NAMALWA (cell line): ENCODE results near the gene BCL7B.
A peak's percentile ranks its signal among the peaks of the same experiment; 100 is the strongest.
"Not testable (repeated sequence)": the region's sequence is repeated elsewhere in the genome, so short reads cannot be mapped to it uniquely, and the experiment has no call there.

Source experiments
- DNase-seq: peaks from one replicate; pipeline ENCODE4 v3.0.0-alpha.2; 2015; ENCODE audit warnings: low spot score

The BCL7B gene

GRCh38 chr7:73572767-73573186, 15.3 kb upstream of the BCL7B start:
- no peak for DNase-seq

DNA sequence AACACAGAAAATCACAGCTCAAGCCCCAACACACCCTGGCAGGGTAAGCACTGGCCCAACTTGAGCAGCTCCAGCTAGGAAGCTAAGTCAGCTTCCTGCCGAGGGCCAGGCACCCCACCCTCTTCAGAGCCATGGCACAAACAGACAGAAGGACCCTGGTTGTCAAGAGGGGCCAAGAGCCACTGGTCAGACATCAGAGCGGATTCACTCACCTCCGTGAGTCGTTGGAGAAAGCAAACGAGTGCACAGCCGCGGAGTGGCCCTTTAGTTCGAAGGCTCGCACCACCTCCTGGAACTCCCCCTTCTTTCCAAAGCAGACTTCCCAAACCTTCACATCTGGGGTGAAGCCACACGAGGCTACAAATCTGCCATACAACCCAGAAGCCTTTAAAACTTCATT, 13.5 kb upstream of the BCL7B start:
- DNase-seq: no peak

DNA sequence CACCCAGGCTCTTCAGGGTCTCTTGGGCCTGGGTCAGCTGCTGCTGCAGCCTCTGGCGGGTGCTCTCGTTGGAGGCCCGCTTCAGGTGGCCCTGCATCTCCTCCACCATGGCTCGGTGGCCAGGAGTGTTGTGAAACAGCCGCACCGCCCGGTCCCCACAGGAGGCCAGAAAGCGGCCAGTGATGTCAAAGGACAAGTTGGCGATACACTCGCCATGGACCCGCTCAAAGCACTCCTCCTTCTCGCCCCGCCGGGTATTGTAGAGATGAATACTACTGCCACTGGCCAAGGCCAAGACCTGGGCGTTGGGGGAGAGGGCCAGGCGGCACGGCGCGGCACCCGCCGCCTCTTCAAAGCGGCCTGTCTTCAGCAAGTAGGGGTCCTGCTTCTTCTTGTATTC, 13.0 kb upstream of the BCL7B start:
- DNase-seq: no peak

DNA sequence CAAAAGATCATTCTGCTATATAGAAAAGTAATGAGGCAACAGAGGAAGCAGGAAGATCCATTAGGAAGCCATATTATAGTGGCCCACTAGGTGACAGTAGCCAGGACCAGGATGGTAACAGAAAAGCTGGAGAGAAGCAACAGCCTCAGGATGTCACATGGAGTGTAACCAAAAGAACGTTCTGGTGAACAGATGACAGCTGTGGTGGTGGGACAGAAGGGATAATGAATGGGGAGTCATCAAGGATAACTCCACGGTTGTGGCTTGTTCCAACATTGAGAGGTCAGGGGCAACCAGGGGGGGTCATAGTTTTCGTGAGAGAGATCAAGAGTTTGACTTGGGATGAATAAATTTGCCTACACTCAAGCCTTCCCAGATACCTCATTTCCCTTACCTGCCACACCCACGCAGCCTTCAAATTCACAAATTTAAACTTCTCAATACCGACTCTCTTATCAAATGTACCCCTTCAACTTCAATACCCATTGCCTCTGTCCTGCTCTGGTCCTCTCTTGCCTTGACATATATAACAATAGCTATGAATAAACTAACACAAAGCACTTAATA, 11.6 kb upstream of the BCL7B start:
- no peak for DNase-seq

DNA sequence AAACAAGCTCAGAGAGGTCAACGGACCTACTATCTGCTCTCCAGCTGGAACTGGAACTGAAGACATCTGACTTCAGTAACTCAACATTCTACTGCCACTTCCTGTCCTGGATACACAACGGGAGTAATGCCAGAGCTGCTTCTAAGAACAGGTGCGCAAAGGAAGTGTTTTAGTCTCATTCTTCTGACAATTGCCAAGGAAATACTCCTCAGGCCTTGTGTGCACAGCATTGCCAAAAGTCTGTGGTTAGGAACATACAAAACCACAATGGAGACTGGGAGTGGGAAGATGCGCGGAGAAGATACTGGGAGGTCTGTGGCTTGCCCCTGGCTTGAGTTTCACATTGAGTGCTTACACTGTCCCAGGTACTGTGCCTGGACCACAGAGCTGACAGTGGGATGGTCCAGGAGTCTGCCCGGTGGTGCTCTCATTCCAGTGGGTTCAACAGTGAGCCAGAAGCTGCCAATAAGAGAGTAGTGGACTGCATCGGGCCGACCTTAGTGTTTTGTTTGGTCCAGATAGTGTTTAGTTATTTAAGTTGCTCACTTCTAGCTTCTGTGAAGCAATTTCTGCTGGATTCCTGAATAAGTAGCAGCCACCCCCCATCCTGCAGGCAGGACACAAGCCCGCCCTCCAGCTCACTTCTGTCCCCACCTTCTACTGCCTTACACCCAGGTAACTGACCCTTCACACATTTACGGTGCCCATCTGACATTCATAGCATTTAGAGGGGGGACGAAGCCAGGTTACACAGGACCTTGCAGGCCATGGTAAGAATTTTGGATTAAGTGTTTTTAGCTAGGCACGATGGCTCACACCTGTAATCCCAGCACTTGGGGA, 10.6 kb upstream of the BCL7B start:
- DNase-seq: no peak

DNA sequence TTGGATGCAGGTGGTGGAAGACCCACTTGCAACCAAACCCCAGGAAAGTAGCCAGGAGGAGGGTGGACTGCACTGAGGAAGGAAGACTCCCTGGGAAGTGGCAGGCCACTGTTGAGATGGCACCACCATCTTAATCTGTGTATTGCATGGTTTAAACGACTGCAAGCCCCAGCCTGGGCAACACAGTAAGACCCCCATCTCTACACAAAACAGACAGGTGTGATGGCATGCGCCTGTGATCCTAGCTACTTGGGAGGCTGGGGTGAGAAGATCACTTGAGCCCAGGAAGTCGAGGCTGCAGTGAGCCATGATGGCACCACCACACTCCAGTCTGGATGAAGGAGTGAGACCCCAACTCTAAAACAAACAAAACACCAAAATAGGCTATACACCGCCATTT, 9.7 kb upstream of the BCL7B start:
- DNase-seq: no peak

GRCh38 chr7:73566431-73566830, 8.9 kb upstream of the BCL7B start:
- DNase-seq: not testable (repeated sequence)

DNA sequence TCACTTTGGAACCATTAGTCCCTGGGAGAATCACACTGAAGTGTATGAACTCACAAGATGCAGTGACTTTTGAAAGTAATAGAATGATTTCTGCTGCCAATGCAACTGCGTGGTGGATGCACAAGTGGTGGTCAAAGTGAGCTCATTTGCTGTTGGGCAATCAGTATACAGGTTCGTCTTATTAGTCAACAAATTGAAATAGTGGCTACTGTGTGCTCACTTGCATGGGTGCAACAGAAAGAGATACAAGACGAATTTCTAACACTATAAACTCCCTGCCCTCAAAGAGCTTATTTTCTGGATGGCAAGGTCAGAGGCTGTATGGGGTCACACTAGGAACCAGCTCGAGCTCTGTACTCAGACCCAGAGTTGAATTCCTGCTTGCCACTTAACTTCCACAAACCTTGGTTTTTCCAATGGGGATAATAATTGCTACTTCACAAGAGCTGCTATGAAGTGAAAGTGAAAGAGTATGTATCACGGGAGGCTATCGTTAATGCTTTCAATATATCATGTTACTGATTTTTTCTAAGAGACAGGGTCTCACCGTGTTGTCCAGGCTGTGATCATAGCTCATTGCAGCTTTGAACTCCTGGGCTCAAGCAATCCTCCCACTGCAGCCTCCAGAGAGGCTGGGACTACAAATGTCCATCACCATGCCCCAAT, 8.3 kb upstream of the BCL7B start:
- DNase-seq: no peak

DNA sequence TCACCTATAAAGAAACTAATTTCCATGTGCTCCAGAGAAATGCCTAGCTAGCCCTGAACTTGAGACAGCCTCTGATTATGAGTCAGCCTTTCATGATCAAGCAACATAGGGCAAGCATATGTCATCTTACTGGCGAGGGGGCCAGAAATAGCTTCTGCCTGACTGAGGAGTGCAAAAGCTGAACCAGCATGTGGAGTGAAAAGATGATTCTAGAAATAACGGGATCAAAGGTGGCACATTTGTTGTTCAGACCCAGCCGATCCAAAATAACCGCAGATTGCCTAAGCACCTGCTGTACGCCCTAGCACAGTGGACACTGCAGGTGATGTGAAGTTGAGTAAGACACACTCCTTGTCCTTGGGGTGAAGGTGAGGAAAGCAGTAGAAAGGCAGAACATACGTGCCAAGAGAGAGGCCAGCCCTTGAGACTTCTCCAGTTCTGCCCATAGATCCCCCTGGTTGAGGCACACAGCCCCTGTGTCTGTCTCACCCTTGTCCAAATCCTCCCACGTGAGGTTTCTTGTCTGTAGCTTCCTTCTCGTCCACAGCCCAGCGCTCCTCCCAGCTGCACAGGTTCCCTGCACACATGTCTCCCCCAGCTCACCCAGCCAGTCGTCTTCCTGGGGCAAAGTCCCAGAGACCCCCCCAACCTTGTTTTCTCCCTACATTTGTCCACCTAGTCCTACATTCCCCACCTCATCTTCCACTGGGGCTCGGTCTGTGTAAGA, 2.8 kb upstream of the BCL7B start:
- DNase-seq: peak; percentile 44

DNA sequence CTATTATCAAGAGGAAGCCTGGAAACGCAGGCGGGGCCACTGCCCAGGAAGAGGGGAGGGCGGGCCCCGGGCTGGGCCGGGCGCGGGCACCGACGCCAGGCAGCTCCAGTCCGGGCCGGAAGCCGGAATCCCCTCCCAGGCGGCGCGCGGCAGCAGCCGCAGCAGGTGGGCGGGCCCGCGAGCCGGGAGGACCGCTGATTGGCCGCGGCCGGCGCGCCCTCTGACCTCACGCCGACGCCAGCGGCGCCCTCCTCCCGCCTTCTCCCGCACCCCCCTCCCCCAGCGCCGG, 438 bp downstream of the BCL7B start:
- DNase-seq: peak; percentile 96

GRCh38 chr7:73556208-73557107, 1.0 kb downstream of the BCL7B start:
- DNase-seq: no peak

- no peak for DNase-seq
These were observed 2.0 kb downstream of the BCL7B start for GRCh38 chr7:73555411-73555982.

DNA sequence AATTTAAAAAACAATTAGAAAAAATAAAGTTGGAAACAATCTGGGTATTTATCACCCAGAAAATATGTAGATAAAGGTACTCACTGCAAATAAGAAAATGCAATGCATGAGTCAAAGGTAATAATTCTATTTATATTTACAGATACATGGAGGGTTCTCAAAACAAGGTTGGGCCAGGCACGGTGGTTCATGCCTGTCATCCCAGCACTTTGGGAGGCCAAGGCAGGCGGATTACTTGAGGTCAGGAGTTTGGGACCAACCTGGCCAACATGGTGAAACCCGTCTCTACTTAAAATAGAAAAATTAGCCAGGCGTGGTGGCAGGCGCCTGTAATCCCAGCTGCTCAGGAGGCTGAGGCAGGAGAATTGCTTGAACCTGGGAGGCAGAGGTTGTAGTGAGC, 7.4 kb downstream of the BCL7B start:
- not testable (repeated sequence) for DNase-seq

DNA sequence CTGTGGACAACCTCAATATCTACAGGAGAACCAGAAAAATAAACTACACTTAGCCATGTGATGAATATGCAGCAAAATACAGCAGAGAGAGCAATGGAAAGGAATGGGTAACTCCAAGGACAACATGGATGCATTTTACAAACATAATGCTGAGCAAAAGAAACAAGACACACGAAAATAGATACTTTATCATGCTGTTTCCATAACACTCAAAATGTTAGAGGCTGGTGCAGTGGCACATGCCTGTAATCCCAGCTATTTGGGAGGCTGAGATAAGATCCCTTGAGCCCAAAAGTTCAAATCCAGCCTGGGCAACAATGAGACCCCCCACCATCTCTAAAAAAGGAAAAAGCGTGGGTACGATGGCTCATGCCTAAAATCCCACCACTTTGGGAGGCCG, 8.3 kb downstream of the BCL7B start:
- no peak for DNase-seq

- no peak for DNase-seq
These were observed 9.6 kb downstream of the BCL7B start for GRCh38 chr7:73547841-73548240.

DNA sequence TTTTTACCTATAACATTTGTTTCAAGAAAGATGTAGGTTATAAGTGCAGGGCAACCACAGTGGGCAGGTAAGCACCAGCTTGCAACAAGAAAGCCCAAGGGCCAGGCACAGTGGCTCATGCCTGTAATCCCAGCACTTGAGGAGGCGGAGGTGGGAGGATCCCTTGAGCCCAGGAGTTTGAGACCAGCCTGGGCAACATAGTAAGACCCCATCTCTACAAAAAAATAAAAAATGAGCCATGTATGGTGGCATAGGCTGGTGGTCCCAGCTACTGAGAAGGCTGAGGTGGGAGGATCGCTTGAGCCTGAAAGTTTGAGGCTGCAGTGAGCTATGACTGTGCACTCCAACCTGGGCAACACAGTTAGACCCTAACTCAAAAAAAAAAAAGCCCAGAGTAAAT, 12.8 kb downstream of the BCL7B start:
- no peak for DNase-seq

GRCh38 chr7:73541722-73542121, 15.8 kb downstream of the BCL7B start:
- no peak for DNase-seq

GRCh38 chr7:73539709-73540108, 17.8 kb downstream of the BCL7B start:
- no peak for DNase-seq

GRCh38 chr7:73538510-73538909, 19.0 kb downstream of the BCL7B start:
- not testable (repeated sequence) for DNase-seq

GRCh38 chr7:73537051-73537450, 20.4 kb downstream of the BCL7B start:
- DNase-seq: no peak

DNA sequence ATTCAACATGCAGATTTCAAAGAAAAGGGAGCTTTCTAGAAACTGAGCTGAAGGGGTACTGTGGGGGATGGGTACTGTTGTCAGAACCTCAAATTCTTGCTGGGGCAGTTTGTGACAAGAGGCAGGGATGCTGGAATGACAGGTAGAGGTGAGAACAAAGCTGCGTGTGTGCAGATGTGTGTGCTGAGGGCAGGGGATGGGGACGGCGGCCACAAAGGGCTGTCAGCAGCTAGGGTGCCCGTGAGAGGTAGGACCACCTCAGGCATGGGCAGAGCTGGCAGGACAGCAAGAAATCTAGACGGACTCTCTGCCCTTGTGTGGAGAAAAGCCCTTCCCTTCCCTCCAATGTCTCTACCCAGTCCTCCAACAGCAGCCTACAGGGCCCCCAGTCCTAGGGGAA, 21.0 kb downstream of the BCL7B start:
- DNase-seq: no peak
